NCI-H187 treated with DMSO at 0.1 percent for 48 hours (cell line): ENCODE data around the gene DOP1B.

Experiments used
- DNase-seq: peaks from one replicate; lab custom pipeline; 2025; lab: John Stamatoyannopoulos, UW

DOP1B gene

DNA sequence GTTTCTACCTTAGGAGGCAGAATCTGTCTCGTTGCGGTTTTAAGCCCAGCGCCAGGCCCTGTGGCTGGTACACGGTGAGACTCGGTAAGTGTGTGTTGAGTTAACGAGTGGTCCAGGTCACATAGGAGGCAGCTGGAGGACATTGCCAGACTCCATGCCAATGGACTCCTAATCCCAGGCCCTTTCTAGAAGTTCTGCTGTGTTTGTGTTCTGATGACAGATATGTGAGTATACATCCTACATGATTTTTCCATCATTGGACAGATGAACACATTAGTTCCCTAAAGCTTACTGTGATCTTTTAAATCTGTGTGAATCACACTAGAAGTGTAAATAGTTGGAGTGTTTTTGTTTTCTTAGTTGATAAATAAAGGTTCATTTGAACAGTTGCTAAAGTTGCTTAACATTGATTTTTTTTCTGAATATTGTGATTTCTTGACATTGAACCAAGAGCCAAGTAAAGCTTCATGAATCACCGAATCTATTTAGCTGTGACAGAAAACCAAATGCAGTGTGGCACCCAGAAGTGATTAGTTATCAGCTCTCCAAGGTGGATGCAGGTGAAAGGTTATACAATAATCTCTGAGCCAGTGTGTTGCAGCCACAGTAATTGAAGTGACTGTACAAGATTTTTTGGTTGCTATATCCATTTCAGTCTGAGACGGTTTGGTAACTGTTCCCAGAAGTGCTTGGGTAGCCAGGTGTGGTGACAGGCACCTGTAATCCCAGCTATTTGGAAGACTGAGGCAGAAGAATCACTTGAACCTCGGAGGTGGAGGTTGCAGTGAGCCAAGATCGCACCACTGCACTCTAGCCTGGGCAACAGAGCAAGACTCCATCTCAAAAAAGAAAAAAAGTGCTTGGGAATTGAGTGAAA, 46.3 kb downstream of the DOP1B start:
- no peak for DNase-seq

DNA sequence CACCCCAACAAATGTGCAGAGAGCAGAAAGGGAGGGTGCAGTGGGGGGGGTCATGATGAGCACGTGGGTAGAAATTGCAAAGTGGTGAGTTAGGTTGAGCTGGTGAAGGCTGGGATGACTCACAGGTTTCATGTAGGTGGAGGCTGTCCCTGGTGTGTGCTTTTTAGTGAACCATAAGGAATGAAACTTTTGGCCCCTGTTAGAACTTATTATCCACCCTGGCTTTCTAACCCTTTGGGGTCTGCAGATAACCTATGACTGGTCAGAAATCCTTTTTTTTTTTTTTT, 46.9 kb downstream of the DOP1B start:
- no peak for DNase-seq

DNA sequence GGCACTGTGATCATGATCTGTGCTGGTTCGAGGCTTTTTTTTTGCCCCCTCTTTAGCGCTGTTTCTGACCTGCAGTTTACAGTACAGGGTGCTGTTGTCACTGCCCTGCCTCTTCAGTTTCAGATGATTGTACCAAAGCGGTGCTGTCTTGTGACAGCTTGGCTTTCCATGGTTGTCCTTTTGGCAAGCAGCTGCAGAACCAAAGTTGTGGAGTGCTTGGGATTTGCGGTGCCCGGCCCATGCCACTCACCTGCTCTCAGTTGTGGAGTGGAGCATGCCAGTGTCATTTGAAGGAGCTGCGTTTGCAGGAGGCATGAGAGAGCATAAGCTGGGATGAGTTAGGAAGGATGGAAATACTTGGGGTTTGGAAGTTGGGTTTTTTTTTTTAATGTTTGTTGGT, 48.4 kb downstream of the DOP1B start:
- no peak for DNase-seq

DNA sequence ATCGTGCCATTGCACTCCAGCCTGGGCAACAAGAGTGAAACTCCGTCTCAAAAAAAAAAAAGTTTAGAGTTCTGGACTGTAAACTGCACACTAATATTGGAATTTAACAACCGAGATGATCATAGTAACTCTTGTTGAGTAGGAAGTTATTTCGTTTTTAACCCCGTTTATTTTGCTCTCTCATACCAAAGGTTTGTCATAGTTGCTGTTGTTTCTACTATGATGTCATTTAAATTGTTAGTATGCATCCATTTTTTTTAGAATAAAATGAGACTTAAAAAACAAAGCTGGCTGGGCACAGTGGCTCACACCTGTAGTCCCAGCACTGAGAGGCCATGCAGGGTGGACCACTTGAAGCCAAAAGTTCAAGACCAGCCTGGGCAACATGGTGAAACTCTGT, 49.3 kb downstream of the DOP1B start:
- DNase-seq = no peak
